GM18499 (cell line): ENCODE results near the gene ANO4.
"Not testable (repeated sequence)": the region's sequence is repeated elsewhere in the genome, so short reads cannot be mapped to it uniquely, and the experiment has no call there.

Source experiments
- ATAC-seq: cut with Tn5 transposase; IDR thresholded peaks from one replicate; pipeline ENCODE4 v1.9.1; 2021; ENCODE audit warnings: moderate number of reproducible peaks; ENCODE audit not compliant: insufficient read depth, unreplicated experiment

ANO4 gene

DNA sequence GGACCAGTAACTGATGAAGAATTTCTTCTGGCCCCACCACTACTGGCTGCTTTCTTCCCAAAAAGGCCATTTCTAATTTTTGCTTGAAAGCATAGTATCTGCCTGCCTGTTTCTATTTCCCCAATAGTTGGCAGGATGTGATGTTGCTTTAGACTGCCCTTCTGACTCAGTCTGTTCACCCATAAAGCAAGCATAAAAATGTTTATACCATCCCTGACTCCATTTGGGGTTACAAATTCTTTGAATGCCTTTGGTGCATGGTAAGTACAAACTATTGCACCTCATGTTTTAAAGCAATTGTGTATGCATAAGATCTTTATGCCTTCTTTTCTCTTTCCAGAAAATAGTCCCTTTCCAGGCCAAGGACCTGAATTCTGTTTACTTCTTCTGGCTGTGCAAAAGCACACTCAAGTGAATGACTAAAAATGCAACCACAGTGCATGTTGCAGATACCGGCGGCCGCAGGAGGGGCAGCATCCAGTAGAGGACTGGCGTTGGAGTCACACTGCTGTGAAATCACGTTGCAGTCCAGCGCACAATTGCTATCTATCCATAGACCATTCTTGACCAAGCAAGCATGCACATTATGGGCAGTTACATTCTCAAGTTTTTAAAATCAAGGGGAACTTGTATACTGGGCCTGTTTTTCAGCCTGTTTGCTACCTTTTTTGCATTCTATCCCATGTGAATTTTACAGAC, 333.1 kb downstream of the ANO4 start:
- ATAC-seq = no peak

DNA sequence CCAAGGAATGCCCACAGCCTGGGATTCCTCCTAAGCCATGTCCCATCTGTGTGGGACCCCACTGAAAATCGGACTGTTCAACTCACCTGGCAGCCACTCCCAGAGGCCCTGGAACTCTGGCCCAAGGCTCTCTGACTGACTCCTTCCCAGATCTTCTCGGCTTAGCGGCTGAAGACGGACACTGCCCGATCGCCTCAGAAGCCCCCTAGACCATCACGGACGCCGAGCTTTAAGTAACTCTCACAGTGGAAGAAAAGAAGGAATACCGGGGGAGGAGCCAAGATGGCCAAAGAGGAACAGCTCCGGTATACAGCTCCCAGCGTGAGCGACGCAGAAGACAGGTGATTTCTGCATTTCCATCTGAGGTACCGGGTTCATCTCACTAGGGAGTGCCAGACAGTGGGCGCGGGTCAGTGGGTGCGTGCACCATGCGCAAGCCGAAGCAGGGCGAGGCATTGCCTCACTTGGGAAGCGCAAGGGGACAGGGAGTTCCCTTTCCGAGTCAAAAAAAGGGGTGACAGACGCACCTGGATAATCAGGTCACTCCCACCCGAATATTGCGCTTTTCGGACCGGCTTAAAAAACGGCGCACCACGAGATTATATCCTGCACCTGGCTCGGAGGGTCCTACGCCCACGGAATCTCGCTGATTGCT, 351.3 kb downstream of the ANO4 start:
- not testable (repeated sequence) for ATAC-seq

DNA sequence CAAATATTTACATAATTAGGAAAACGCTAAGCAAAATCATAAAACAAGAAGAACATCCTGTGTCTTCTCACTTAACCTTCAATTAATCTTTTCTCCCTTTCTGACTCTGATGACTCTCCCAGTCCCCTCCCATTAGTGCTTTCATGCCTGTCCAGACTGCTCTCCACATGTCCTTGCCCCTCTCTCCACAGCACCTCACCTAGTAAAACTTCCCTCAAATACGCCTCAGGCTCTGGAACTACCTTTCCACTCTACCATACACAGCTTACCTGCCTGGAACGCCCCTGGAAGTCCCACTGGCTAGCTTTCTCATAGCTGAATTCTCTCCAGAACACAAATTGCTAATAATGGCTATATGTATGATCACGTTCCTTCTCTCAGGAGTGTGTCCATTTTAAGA, 370.7 kb downstream of the ANO4 start:
- no peak for ATAC-seq

GRCh38 chr12:101166866-101167265, 372.3 kb downstream of the ANO4 start:
- ATAC-seq = no peak

GRCh38 chr12:101168001-101168400, 373.4 kb downstream of the ANO4 start:
- ATAC-seq = no peak

DNA sequence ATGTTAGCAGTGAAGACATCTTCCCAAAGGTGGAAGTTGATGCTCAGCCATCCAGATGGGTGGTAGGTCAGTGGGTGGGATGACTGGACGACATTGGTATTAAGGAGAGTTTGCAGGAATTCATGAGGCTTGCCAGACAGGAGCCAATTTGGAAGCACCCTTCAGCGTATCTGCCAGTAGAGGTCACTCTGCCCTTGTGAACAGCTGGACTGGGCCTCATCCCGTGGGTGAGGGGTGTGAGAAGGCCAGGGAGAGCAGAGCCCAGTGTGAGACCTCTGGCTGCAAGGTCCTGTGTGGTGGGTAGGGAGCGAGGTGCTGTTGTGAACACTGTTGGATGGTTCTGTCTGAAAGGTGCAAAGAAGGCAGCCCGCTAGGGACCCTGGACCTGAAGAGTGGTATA, 377.7 kb downstream of the ANO4 start:
- ATAC-seq = no peak

DNA sequence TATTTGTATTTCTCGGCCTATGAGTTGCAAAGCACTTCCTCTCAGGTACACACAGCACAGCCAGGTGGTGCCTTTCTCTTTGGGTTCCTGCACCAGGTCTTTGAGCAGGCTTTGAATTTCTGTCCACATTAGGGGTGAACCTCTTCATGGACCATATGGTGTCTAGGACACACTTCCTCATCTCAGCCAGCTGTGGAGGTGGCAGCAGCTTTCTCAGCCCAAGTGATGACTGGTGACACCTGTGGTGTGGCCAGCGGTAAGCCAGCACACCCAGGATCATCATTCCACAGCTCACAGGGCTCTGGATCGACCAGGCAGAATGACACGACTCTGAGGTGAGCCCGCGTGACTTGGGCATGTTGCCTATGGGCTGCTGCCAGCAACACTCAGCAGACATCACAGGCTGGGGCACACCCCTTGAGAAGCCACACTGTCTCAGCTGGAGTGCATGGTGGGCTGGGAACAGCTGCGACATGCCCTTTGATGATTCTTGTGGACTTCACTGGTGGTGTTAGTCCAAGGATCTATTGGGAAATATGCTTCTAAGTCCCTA, 378.7 kb downstream of the ANO4 start:
- ATAC-seq = no peak

DNA sequence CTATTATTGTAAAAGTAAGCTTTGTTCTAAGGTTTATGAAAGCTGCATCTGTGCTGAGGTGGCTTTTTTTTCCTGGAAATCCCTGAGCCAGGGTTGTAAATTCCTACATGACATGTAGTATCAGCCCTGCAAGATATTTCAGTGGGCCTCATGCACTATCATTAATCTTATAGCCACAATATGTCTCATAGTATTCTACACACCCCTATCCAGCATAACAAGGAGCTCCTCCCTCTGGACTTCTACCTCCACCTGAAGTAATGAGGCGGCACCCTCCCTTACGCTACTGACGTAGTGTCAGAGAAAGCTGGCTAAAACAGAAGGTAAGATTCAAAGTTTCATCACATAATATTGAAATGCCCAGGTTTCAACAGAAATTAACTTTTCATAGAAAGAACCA, 380.0 kb downstream of the ANO4 start:
- no peak for ATAC-seq
